Body of pancreas (tissue), 4 donors: ENCODE results near the gene RET.

Experiments
- CTCF ChIP-seq, 7 experiments: fragments of 450-650 bp in 4 of 7; fragments of 200-600 bp in 3 of 7; sonication (generic) in 3 of 7; IDR thresholded peaks; one replicate each; pipeline ENCODE4 v1.5.1; 2016 to 2019; ENCODE audit warnings: antibody characterized with exemption in 7 of 7
- POLR2A ChIP-seq, 3 donors: fragments of 450-650 bp; IDR thresholded peaks; one replicate each; pipeline ENCODE4 v1.6.1; 2016; ENCODE audit warnings: antibody characterized with exemption in 3 of 3, mild to moderate bottlenecking in 2 of 3

DNA sequence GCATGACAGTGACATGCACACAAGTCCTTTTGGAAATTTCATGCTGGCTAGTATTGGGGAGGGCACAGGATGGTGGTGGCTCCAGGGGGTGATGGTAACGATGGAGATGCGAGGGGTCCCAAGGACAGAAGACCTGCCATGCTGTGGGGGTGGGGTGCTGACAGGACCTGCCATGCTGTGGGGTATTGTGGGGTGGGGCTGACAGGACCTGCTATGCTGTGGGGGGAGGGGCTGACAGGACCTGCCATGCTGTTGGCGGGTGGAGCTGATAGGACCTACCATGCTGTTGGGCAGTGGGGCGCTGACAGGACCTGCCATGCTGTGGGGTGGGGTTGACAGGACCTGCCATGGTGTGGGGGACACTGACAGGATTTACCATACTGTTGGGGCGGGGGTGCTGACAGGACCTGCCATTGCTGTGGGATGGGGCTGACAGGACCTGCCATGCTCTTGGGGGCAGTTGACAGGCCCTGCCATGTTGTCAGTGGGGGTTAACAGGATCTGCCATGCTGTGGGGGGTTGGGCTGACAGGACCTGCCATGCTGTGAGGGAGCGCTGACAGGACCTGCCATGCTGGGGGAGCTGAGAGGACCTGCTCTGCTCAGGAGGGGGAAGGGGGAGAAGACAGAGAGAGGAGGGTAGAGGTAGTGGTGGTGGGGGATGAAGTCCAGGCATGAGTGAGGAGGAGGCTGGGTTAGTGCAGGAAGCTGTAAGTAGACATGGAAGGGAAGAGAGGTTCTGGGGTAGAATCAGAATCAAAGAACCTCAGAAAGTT, 36.2 kb upstream of the RET start:
- no peak for TF ChIP-seq CTCF (IDR thresholded peaks at IDR 0.05)
- no peak for TF ChIP-seq POLR2A (IDR thresholded peaks at IDR 0.05)
